Epithelial cell of esophagus (primary cell): ENCODE data around the gene ADAMTS10.

ENCODE experiments used
- DNase-seq: peaks from one replicate; pipeline ENCODE4 v3.0.0; 2010; ENCODE audit warnings: low read depth
- H3K4me3 ChIP-seq: 2 replicates; pipeline ENCODE4 v1.5.1; 2011; ENCODE audit warnings: mild to moderate bottlenecking, low read length, control low read depth
- TF ChIP-seq, protein P1 (sequence below): IDR thresholded peaks from 2 replicates; pipeline ENCODE4 v1.5.1; 2011; ENCODE audit warnings: low read depth, mild to moderate bottlenecking, low read length, control low read depth, inconsistent platforms; ENCODE audit not compliant: insufficient read depth; ENCODE audit errors: missing control alignments

Gene ADAMTS10

DNA sequence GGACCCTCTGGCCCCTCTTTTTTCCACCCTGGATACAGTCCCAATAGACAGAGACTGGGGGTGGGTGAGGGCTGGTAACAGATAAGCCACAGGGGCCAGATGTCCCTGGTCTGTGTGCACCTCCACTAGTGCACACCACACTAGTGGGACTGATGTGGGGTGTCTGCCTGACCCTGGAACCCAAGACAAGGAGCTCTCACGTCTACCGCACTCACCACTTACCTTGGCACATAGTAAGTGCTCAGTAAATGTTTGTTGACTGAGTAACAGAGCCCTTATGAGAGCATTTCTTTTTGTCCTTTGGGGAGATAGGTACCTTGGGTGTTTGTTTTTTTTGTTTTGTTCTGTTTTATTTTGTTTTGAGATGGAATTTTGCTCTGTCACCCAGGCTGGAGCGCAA lies 73.4 kb downstream of the ADAMTS10 start:
- H3K4me3 ChIP-seq: no peak overlapping the region
- TF ChIP-seq, protein P1, sequence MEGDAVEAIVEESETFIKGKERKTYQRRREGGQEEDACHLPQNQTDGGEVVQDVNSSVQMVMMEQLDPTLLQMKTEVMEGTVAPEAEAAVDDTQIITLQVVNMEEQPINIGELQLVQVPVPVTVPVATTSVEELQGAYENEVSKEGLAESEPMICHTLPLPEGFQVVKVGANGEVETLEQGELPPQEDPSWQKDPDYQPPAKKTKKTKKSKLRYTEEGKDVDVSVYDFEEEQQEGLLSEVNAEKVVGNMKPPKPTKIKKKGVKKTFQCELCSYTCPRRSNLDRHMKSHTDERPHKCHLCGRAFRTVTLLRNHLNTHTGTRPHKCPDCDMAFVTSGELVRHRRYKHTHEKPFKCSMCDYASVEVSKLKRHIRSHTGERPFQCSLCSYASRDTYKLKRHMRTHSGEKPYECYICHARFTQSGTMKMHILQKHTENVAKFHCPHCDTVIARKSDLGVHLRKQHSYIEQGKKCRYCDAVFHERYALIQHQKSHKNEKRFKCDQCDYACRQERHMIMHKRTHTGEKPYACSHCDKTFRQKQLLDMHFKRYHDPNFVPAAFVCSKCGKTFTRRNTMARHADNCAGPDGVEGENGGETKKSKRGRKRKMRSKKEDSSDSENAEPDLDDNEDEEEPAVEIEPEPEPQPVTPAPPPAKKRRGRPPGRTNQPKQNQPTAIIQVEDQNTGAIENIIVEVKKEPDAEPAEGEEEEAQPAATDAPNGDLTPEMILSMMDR: no peak
- no peak for DNase-seq

DNA sequence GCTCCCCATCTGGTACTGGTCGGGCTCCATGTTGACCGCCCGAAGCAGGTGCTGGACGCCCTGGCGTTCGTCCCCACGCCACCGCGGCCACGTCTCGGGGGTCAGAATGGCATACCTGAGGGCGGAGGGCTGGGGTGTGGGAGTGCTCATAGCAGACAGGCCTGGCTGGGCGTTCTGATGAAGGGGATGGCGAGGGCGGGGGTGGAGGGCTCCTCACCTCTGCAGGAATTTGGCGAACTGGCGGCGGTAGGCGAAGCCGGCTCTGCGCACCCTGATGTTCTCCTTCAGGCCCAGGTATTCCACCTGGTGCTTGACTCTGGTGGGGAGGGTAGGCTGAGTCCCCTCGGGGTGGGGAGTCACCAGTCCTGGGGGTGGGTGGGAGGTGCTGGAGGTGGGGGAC lies 74.2 kb downstream of the ADAMTS10 start:
- no peak overlapping the region for H3K4me3 ChIP-seq
- DNase-seq: no peak
- TF ChIP-seq, protein P1: no peak

DNA sequence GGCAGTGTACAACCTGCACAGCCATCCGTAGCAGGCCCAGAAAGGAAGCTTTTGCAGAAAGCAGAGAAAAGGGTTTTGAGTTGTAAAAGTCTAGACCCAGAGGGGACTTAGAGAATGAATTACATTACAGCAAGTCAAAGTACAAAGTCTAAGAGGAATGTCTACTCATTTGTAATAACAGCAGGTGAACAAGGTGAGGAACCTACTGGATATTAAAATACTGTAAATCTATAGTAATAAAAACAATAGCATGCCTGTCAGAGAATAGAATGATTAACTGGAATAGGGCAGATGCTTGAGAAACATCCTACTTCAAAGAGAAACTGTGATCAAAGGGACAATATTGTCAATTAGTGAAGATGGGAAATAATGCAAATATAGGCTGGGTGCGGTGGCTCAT lies 78.3 kb downstream of the ADAMTS10 start:
- TF ChIP-seq, protein P1: no peak
- no peak overlapping the region for H3K4me3 ChIP-seq
- no peak for DNase-seq

DNA sequence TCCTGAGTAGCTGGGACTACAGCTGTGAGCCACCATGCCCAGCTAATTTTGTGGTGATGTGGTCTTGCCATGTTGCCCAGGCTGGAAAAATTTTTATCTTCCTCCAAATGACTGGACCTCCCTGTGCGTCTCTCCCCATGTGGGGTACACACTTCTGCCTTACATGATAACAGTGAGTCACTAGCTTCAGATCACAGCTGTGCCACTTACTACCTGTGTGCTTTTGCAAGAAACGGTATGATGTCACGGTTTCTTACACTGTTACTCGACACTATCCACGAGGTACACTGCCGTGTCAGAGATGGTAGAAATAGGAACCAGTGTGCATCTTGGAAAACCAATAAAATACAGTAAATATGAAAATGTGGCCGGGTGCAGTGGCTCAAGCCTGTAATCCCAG lies 79.0 kb downstream of the ADAMTS10 start:
- no peak overlapping the region for H3K4me3 ChIP-seq
- no peak for DNase-seq
- TF ChIP-seq, protein P1: no peak
